Measurements from ENCODE around the gene STAG1.
"Not testable (repeated sequence)": the region's sequence is repeated elsewhere in the genome, so short reads cannot be mapped to it uniquely, and the experiment has no call there.

STAG1 gene

DNA sequence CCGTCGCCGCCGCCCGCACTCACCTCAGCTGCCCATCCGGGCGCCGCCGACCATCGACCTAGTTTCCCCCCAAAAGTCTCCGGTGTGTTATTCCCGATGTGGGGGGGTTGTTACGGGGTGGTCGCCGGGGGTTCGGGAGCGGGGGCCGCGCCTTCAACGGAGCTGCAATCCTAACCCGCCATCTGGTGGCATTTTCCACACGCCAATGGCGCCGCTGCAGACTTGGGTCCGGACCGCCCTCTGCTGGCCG is at the start of gene STAG1:
TSS of gene STAG1 (minus strand) at position 207 of the 250 bp plus-strand sequence. CDS start 121,480 bp downstream, outside the sequence.
- Mint-ChIP-seq H3K4me3 (peak within 1 kb of the TSS; percentile 71), H3K27ac (peak within 1 kb of the TSS; percentile 94), H3K36me3 (peaks cover 23% of the 10 kb centered on the region), H3K9me3 (no peaks in the 10 kb centered on the region), H3K4me1 (peaks cover 46% of the 10 kb centered on the region)
- DNase-seq (ENCODE audit: low spot score in 2 of 2) (no peak), ATAC-seq (no peak)

DNA sequence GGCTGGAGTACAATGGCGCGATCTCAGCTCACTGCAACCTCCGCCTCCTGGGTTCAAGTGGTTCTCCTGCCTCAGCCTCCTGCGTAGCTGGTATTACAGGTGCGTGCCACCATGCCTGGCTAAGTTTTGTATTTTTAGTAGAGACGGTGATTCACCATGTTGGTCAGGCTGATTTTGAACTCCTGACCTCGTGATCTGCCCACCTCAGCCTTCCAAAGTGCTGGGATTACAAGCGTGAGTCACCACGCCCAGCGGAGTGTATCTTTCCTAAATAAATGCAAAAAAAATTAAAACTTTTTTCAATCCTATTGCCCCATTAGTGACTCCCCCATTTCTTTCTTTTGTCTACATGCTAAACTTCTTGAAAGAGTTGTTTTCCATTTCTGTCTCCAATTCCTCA is 49.0 kb upstream of the STAG1 start:
- not testable (repeated sequence) for H3K27ac Mint-ChIP-seq; H3K4me1 Mint-ChIP-seq; ATAC-seq; DNase-seq (ENCODE audit: low spot score in 2 of 2); H3K9me3 Mint-ChIP-seq; H3K4me3 Mint-ChIP-seq; H3K36me3 Mint-ChIP-seq

DNA sequence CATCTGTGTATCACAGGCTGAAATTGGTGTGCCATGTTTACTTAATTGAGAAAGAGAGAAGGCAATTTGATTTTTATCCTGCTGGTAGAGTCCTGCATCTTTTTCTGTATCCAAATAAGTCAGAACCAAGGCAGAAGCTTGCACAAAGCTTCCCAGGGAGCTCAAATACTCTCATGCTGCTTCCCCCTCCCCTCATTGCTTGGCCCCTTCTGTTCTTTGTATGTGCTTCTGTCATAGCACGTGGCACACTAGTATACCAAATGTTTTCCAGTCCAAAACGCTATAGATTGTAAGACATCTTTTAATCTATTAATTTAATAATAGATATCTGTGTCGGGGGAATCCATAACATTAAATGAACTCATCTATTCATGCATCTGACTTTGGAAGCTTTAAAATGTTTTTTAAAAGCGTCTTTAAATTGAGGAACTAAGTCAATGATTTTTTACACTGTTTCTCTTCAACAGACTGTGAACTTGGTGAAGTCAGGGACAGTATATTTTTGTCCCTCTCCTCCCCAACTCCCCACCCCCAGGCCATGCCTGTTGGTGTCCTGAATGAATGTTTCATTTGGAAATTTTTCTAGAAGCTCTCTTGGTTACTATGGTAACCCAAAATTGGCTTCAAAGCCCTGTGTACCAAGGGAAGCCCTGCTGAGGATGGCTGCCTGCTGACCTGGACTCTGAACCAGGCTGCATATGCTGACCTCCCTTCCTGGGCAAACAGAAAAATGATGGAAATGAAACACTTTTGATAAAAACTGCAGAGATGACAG is 40.6 kb upstream of the STAG1 start:
- no peak for DNase-seq (ENCODE audit: low spot score in 2 of 2)
- no peak for ATAC-seq
- Mint-ChIP-seq H3K4me1 (no peaks in the 10 kb centered on the region), H3K36me3 (no peaks in the 10 kb centered on the region), H3K27ac (no peak overlapping the region), H3K4me3 (no peak overlapping the region), H3K9me3 (no peaks in the 10 kb centered on the region)

DNA sequence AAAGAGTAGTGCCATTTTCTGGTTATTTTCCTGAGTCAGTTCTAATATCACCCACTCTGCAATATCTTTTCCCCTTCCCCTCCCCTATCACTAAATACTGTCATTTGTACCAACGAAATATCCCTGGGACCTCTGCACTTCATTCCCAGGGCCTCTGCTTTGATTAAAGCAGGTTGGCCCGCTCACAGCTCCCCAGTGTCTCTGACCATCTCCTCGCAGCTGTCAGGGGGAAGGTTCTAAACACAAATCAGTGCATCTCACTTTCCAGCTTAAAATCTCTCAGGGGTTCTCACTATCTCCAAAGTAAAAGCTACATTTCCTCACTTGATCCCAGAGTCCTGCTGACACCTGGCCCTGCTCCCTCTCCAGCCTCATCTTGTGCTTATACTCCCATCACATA is 38.6 kb upstream of the STAG1 start:
- DNase-seq (ENCODE audit: low spot score in 2 of 2): no peak
- peaks cover 12% of the 10 kb centered on the region for H3K4me1 Mint-ChIP-seq
- no peaks in the 10 kb centered on the region for H3K36me3 Mint-ChIP-seq
- H3K27ac Mint-ChIP-seq: no peak overlapping the region
- H3K9me3 Mint-ChIP-seq: no peaks in the 10 kb centered on the region
- H3K4me3 Mint-ChIP-seq: no peak overlapping the region
- ATAC-seq: no peak

DNA sequence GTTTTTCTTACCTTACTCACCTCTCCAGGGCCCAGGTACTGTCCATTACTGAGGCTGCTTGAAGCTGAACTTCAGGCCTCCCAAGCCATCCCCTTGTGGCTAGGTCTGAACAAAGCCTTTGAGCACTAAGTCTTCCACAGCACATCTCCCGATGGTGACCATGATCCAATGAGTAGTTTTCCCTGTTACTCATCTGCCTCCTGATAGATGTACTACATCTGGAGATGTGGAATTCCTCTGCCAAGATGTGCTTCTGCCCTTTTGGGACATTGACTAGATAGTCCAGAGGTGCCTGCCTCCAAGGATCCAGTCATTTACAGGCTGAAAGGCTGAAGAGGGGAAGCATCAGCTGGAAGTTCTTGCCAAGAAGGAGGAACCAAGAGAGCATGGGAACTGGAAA is 37.8 kb upstream of the STAG1 start:
- H3K27ac Mint-ChIP-seq: no peak overlapping the region
- no peak for DNase-seq (ENCODE audit: low spot score in 2 of 2)
- no peaks in the 10 kb centered on the region for H3K36me3 Mint-ChIP-seq
- no peaks in the 10 kb centered on the region for H3K9me3 Mint-ChIP-seq
- no peak overlapping the region for H3K4me3 Mint-ChIP-seq
- ATAC-seq: no peak
- peaks cover 12% of the 10 kb centered on the region for H3K4me1 Mint-ChIP-seq

DNA sequence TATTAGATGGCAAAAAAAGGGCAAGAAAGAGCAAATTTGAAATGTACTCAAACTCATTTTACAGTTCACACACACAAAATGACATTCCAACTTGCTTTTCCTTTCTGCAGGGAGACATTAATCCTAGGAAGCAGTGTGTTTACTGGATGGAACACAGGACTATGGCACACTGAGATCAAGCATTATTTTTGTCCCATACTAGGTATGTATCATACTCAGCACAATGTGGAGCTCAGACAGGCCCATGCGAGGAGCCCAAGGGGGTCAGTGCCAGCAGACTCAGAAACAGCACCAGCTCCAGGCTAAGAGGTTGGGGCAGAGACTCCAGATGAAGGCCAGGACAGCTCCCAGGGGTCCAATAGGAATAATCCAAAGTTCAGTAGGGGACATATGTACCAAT is 36.0 kb upstream of the STAG1 start:
- ATAC-seq (no peak), DNase-seq (ENCODE audit: low spot score in 2 of 2) (no peak)
- H3K4me1 Mint-ChIP-seq: peaks cover 12% of the 10 kb centered on the region
- H3K9me3 Mint-ChIP-seq: no peaks in the 10 kb centered on the region
- H3K36me3 Mint-ChIP-seq: no peaks in the 10 kb centered on the region
- no peak overlapping the region for H3K27ac Mint-ChIP-seq
- no peak overlapping the region for H3K4me3 Mint-ChIP-seq

DNA sequence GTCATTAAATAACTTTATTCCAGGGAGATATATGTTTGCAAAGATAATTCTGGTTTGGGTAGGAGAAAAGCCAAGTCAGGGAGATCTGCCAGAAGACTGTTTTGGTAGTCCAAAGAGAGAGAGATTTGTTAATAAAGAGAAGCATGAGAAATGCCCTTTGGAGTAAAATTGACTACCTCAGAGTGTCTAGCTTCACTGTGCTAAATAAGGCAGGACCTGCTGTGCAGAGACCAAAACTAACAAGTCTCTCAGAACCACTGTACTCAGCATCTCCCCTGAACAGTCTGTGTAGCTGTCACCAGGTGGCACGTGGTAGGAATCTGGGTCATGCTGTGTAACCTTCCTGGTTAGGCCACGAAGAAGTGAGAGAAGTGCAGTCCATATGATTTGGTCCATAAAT is 35.2 kb upstream of the STAG1 start:
- Mint-ChIP-seq H3K27ac (peak overlapping the region; percentile 51), H3K36me3 (no peaks in the 10 kb centered on the region), H3K4me1 (peaks cover 12% of the 10 kb centered on the region), H3K4me3 (no peak overlapping the region), H3K9me3 (no peaks in the 10 kb centered on the region)
- ATAC-seq (peak; percentile 96), DNase-seq (ENCODE audit: low spot score in 2 of 2) (peak in 1 of 2 donors; percentile 51)

DNA sequence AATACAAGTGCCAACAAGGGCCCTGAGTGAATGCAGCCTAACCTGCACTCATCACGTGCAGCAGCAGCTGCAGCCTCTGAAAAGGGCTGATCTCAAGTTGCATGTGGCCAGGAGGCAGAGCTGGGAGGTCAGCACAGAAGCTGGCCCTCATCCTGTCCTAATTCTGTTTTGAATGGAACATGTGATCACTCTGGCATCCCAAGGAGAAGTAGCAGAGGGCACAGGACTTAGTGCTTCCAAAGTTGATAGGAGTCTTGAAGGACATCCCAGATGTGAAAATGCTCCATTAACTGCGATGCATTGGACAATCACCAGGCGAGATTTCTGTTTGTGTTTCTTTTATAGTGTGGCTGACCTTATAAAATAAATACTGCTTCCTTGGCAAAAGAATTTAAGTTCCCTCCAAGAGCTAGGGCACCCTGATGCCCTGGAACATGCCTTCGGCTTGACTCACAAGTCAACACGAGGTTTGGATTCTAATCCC is 31.6 kb upstream of the STAG1 start:
- Mint-ChIP-seq H3K36me3 (no peaks in the 10 kb centered on the region), H3K4me3 (no peak overlapping the region), H3K4me1 (peaks cover 12% of the 10 kb centered on the region), H3K27ac (no peak overlapping the region), H3K9me3 (no peaks in the 10 kb centered on the region)
- no peak for DNase-seq (ENCODE audit: low spot score in 2 of 2)
- no peak for ATAC-seq

DNA sequence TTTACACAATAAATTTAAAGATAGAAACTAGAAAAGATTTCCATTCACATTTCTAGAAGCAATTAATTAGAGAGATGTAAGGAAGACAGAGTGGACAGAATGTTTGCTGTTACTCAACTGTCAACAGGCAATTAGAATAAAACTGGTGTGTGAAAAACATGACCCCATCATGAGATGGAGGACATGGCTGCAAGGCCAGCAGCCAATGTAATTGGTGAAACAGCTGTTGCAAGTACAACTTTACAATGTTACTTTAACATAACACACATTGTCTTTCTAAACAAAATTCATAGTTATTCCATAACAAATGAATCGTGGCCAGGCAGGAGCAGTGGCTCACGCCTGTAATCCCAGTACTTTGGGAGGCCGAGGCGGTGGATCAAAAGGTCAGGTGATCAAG is 28.6 kb upstream of the STAG1 start:
- Mint-ChIP-seq H3K4me1 (no peaks in the 10 kb centered on the region), H3K9me3 (no peaks in the 10 kb centered on the region), H3K27ac (no peak overlapping the region), H3K36me3 (no peaks in the 10 kb centered on the region), H3K4me3 (no peak overlapping the region)
- DNase-seq (ENCODE audit: low spot score in 2 of 2) (no peak), ATAC-seq (no peak)

DNA sequence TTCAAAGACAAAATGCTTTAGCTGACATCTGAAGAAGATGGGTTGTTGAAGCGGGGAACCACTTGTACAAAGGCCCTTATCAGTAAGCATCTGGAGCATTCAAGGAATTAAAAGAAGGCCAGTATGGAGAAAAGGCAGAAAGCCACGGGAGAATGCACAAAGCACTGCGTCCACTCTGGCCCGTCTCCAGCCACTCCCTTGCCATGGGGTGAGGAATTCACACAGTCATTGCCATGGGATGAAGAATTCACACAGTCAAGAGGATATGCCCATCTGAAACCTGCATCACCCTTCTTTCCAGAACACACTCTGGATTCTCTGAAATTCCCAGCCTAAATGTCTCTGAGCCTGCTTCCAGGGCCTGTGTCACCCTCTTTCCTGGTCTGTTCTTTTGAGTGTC is 26.7 kb upstream of the STAG1 start:
- H3K4me1 Mint-ChIP-seq: no peaks in the 10 kb centered on the region
- no peak overlapping the region for H3K4me3 Mint-ChIP-seq
- DNase-seq (ENCODE audit: low spot score in 2 of 2) (no peak), ATAC-seq (no peak)
- no peak overlapping the region for H3K27ac Mint-ChIP-seq
- no peaks in the 10 kb centered on the region for H3K9me3 Mint-ChIP-seq
- no peaks in the 10 kb centered on the region for H3K36me3 Mint-ChIP-seq

DNA sequence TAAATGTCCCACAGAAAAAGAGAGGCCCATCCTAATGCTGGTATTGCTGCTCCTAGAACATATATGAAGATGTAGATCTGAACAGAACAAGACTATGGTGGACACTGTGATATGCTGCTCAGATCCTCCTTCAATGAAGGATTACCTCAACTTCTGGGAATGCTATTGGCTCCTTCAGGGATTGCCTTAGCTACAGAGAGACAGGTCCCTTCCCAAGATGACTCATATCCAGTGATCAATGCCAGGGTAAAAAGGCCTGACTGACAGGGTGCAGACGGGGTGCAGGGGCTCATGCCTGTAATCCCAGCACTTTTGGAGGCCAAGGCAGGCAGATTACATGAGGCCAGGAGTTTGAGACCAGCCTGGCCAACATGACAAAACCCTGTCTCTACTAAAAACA is 20.5 kb upstream of the STAG1 start:
- Mint-ChIP-seq H3K4me1 (no peaks in the 10 kb centered on the region), H3K9me3 (no peaks in the 10 kb centered on the region), H3K36me3 (no peaks in the 10 kb centered on the region), H3K4me3 (no peak overlapping the region), H3K27ac (no peak overlapping the region)
- ATAC-seq: no peak
- DNase-seq (ENCODE audit: low spot score in 2 of 2): no peak

DNA sequence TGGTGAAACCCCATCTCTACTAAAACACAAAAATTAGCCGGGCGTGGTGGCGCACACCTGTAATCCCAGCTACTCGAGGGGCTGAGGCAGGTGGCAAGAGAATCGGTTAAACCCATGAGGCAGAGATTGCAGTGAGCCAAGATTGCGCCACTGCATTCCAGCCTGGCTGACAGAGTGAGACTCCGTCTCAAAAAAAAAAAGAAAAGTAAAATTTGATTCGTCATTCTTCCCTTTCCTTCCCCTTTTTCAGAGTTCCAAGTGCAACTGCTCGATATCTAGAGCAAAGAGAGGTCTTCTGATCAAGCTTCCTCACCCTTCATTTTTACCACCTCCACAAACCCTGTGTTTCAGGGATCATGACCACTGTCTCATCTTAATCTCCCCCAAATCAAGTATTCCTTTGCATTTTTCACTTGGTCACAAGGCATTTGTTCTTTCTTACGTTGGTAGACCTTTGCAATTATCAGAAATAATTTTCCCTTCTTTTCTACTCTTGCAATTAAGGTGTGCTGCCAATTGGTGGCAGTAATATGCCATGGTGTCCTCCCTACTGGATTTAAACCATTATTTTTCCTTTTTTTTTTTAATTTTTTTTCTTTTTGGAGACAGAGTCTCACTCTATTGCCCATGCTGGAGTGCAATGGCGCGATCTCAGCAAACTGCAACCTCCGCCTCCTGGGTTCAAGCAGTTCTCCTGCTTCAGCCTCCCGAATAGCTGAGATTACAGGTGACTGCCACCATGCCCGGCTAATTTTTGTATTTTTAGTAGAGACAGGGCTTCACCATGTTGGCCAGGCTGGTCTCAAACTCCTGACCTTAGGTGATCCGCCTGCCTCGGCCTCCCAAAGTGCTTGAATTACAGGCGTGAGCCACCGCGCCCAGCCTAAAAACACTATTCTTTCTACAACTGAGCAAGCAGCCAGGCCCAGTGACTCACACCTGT is 6.3 kb upstream of the STAG1 start:
- H3K4me1 Mint-ChIP-seq: peaks cover 18% of the 10 kb centered on the region
- not testable (repeated sequence) for DNase-seq (ENCODE audit: low spot score in 2 of 2); ATAC-seq

DNA sequence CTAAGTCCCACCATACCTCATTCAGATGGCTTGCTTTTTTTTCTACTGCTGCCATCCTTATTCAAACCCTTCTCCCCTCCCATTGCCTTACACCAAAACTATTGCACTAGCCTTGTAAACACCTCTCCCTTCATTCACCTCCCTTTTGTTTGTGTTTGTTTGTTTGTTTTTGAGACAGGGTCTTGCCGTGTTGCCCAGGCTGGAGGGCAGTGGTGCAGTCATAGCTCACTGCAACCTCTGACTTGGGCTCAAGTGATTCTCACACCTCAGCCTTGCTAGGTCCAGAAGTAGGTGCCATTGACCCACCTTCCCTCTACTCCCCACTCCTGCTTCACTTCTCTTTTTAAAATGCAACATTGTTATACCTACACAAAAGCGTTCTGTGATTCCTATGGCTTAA is 3.0 kb upstream of the STAG1 start:
- Mint-ChIP-seq H3K9me3 (no peaks in the 10 kb centered on the region), H3K4me1 (peaks cover 31% of the 10 kb centered on the region), H3K36me3 (peaks cover 23% of the 10 kb centered on the region), H3K4me3 (no peak overlapping the region), H3K27ac (no peak overlapping the region)
- ATAC-seq (no peak), DNase-seq (ENCODE audit: low spot score in 2 of 2) (no peak)

More for the DNA sequence above, 6.3 kb upstream of the STAG1 start:
- not testable (repeated sequence) for H3K4me3 Mint-ChIP-seq, H3K9me3 Mint-ChIP-seq, H3K27ac Mint-ChIP-seq, H3K36me3 Mint-ChIP-seq

DNA sequence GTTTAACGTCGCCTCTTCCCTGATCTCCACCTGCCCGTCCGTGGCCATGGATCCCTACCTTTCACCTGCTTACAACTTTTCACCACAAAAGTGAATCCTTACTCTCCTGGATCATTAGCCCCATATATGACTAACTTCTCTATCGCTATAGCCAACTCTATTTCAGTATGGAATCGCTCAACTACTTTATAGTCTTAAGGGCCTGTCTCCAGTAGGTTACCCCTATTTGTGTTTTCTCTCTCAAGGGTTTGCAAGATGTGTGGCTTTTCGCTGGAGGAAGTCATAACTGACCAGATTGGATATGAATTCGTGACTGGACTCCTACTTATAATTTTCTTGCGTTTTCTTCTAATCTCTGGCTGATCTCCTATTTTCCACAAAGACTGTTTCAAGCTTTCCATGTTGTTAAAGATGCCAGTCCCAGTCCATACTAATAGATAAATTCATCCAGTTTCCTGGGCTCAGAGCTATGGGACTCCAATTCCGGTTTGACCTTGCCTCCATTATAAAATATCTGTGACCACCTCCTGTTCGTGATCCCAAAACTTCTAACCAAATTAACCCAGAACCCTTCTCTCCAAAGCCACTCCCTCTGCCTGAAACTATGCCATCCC is 1.3 kb upstream of the STAG1 start:
- Mint-ChIP-seq H3K4me1 (peaks cover 46% of the 10 kb centered on the region), H3K4me3 (peak overlapping the region; percentile 71), H3K36me3 (peaks cover 23% of the 10 kb centered on the region), H3K27ac (peak overlapping the region; percentile 94), H3K9me3 (no peaks in the 10 kb centered on the region)
- DNase-seq (ENCODE audit: low spot score in 2 of 2): no peak
- no peak for ATAC-seq

DNA sequence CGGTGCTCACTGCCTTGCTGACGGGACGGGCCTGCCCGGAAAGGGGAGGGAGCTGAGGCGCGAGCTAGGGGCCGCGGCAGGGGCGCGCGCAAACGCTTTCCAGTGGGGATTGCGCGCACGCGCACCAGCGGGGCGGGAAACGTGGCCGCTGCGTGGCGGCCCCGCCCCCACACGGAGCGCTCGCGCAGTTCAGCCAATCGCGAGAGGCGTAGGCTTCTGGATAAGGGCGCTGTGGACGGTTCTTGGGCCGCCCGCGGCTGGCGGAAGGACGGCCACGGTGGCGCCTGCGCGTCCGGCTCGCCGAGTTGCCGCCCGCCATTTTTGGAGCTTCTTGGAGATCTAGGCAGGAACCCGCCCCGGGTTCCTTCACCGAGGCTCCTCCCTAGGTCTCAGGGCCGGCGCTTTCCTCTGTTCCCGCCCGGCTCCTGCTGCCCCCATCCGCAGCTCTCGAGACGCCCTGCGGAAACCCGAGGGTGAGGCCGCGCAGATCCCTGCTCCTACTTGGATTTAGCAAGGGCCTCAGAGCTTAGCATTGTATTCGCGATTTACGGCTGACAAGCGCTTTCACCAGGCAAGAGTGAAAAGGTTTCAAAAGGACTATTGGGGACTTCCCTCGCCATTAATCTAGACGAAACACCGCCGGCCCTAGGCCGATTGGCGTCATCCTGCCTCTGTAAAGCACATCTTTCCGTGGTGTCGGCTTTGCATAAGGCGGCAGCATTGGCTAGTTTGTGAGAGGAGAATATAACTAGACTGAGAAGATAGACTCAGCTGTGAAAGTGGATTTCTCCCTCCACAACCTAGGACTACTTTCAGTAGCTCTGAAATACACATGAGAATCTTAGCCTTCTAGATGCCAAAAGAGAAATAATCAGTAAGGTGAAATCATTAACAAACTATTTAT is 496 bp upstream of the STAG1 start:
- Mint-ChIP-seq H3K4me3 (peak overlapping the region; percentile 71), H3K4me1 (peaks cover 46% of the 10 kb centered on the region)
- ATAC-seq: peak; percentile 92

More for the DNA sequence above, 496 bp upstream of the STAG1 start:
- DNase-seq (ENCODE audit: low spot score in 2 of 2): peak; percentile 99 to 100
- peaks cover 23% of the 10 kb centered on the region for H3K36me3 Mint-ChIP-seq
- H3K9me3 Mint-ChIP-seq: no peaks in the 10 kb centered on the region
- peak overlapping the region; percentile 94 for H3K27ac Mint-ChIP-seq

Data from stimulated activated effector memory CD8-positive, alpha-beta T cell treated with anti-CD3 and anti-CD28 coated beads, Interleukin-12 subunit alpha, Interleukin-12 subunit beta, amount 100 ng/mL, for 72 hours (primary cell).